Measurements from ENCODE around the gene C2orf76. TPM values are rescaled to one million over a fixed set of nuclear protein-coding genes. Genes with fewer than 3 reads are reported as not detected.

The C2orf76 gene
- total and polyA plus RNA-seq, 2 donors (not counting 1 experiment from before 2014, with no cell fraction given): 6.9 to 13.6 TPM

DNA sequence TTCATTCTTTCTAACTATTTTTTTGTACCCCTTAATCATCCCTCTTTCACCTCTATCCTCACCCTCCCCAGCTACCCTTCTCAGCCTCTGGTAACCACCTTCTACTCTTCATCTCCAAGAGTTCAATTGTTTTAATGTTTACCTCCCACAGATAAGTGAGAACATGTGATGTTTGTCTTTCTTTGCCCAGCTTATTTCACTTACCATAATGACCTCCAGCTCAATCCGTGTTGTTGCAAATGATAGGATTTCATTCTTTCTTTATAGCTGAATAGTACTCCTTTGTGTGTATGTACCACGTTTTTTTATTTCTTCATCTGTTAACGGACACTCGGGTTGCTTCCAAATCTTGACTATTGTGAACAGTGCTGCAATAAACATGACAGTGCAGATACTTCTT is 42.9 kb upstream of the C2orf76 start:
- peaks cover 2% of the 10 kb centered on the region for H3K4me1 Mint-ChIP-seq
- DNase-seq (no peak), ATAC-seq (ENCODE audit: low read depth) (no peak)
- Histone ChIP-seq H3K4me2 (replicated peaks; ENCODE audit: low read depth, low read length, poor library complexity, severe bottlenecking) (no peak overlapping the region), H3K4me3 (ENCODE audit: control extremely low read depth in 1 of 5, extremely low read depth in 1 of 5, insufficient read depth in 1 of 5, low read depth in 2 of 5, low read length in 4 of 5) (no peak overlapping the region), H2AFZ (ENCODE audit: insufficient read depth, low read depth, low read length, poor library complexity, severe bottlenecking) (no peak overlapping the region), H3K79me2 (ENCODE audit: control insufficient read depth, insufficient read depth, low read length) (no peaks in the 10 kb centered on the region), H4K20me1 (ENCODE audit: control insufficient read depth, insufficient read depth, low read length, poor library complexity, severe bottlenecking) (no peaks in the 10 kb centered on the region), H3K9ac (ENCODE audit: low read length) (no peak overlapping the region), H3K27ac (ENCODE audit: low read length in 2 of 2) (no peak overlapping the region), H3K4me1 (ENCODE audit: control insufficient read depth in 2 of 2, insufficient read depth in 2 of 2, low read length in 2 of 2) (no peaks in the 10 kb centered on the region), H3K9me3 (ENCODE audit: control extremely low read depth in 1 of 3, control insufficient read depth in 2 of 3, insufficient read depth in 1 of 3, low read length in 2 of 3) (peaks cover 0 to 3% (median 0%) of the 10 kb centered on the region in 3 donors), H3K36me3 (replicated peaks in 1 of 2; ENCODE audit: control extremely low read depth in 1 of 2, control insufficient read depth in 1 of 2, extremely low read depth in 1 of 2, insufficient read depth in 2 of 2, low read length in 1 of 2) (no peaks in the 10 kb centered on the region), H3K27me3 (replicated peaks in 1 of 4; ENCODE audit: control extremely low read depth in 1 of 4, control insufficient read depth in 3 of 4, insufficient read depth in 4 of 4, low read length in 3 of 4) (no peaks in the 10 kb centered on the region)
- intact Hi-C loops (cut with micrococcal nuclease): loop anchor here (5.0 kb wide), 1 partner anchor 1273 kb away; no protein-coding TSS in a partner anchor
- H3K27ac Mint-ChIP-seq: no peak overlapping the region
- CTCF ChIA-PET: interaction anchor here (1.0 to 4.0 kb wide), 4 partner anchors 10 to 250 kb away, joined by 3 to 41 read pairs (median 6); no protein-coding TSS in a partner anchor
- POLR2A ChIA-PET: no interaction called here
- H3K9me3 Mint-ChIP-seq (ENCODE audit: insufficient read depth): no peaks in the 10 kb centered on the region
- no peak for TF ChIP-seq EZH2 (IDR thresholded peaks at IDR 0.05; ENCODE audit: borderline replicate concordance, insufficient read depth, low read depth, low read length, poor library complexity, severe bottlenecking)
- TF ChIP-seq, protein P1, sequence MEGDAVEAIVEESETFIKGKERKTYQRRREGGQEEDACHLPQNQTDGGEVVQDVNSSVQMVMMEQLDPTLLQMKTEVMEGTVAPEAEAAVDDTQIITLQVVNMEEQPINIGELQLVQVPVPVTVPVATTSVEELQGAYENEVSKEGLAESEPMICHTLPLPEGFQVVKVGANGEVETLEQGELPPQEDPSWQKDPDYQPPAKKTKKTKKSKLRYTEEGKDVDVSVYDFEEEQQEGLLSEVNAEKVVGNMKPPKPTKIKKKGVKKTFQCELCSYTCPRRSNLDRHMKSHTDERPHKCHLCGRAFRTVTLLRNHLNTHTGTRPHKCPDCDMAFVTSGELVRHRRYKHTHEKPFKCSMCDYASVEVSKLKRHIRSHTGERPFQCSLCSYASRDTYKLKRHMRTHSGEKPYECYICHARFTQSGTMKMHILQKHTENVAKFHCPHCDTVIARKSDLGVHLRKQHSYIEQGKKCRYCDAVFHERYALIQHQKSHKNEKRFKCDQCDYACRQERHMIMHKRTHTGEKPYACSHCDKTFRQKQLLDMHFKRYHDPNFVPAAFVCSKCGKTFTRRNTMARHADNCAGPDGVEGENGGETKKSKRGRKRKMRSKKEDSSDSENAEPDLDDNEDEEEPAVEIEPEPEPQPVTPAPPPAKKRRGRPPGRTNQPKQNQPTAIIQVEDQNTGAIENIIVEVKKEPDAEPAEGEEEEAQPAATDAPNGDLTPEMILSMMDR (IDR thresholded peaks at IDR 0.05): no peak
- peaks cover 21% of the 10 kb centered on the region for H3K27me3 Mint-ChIP-seq
- 77% methylated on average over 3 of the region's 4 CpGs for WGBS (ENCODE audit: insufficient coverage)
- no peak overlapping the region for H3K4me3 Mint-ChIP-seq

DNA sequence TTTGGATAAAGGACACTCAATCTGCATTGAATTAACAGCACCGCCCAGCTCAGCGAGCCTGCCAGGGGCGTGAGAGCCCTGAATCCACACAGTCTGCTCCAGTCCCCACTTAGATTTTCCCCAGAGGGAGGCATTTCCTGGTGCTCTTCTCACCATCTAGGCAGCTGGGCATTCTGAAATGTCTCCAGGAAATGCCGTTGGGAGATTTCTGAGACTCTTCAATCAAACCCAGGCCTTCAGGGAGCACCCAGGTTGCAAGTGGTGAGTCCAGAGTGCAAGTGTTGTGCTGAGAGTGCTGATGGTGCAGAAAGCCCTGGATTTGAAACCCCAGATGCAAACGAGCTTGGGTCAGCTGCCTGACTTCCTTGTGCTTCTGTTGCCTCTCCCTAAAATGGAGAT is 41.6 kb upstream of the C2orf76 start:
- H3K9me3 ChIP-seq (ENCODE audit: control extremely low read depth in 1 of 3, control insufficient read depth in 2 of 3, insufficient read depth in 1 of 3, low read length in 2 of 3): peaks cover 0 to 3% (median 0%) of the 10 kb centered on the region in 3 donors
- intact Hi-C loops (cut with micrococcal nuclease): loop anchor here (5.0 kb wide), 1 partner anchor 1274 kb away; no protein-coding TSS in a partner anchor
- ChIA-PET CTCF (interaction anchor here (0.7 to 4.0 kb wide), 6 partner anchors 9 to 702 kb away, joined by 3 to 41 read pairs (median 3); no protein-coding TSS in a partner anchor), POLR2A (no interaction called here)
- DNase-seq (no peak), ATAC-seq (ENCODE audit: low read depth) (no peak)
- H4K20me1 ChIP-seq (ENCODE audit: control insufficient read depth, insufficient read depth, low read length, poor library complexity, severe bottlenecking): no peaks in the 10 kb centered on the region
- H3K36me3 ChIP-seq (replicated peaks in 1 of 2; ENCODE audit: control extremely low read depth in 1 of 2, control insufficient read depth in 1 of 2, extremely low read depth in 1 of 2, insufficient read depth in 2 of 2, low read length in 1 of 2): no peaks in the 10 kb centered on the region
- TF ChIP-seq EZH2 (IDR thresholded peaks at IDR 0.05; ENCODE audit: borderline replicate concordance, insufficient read depth, low read depth, low read length, poor library complexity, severe bottlenecking): no peak
- TF ChIP-seq, protein P1 (IDR thresholded peaks at IDR 0.05): no peak
- Mint-ChIP-seq H3K27ac (no peak overlapping the region), H3K9me3 (ENCODE audit: insufficient read depth) (no peaks in the 10 kb centered on the region), H3K4me1 (no peaks in the 10 kb centered on the region), H3K4me3 (no peak overlapping the region), H3K27me3 (peaks cover 16% of the 10 kb centered on the region)
- H3K9ac ChIP-seq (ENCODE audit: low read length): no peak overlapping the region
- no peak overlapping the region for H3K4me2 ChIP-seq (replicated peaks; ENCODE audit: low read depth, low read length, poor library complexity, severe bottlenecking)
- no peak overlapping the region for H3K4me3 ChIP-seq (ENCODE audit: control extremely low read depth in 1 of 5, extremely low read depth in 1 of 5, insufficient read depth in 1 of 5, low read depth in 2 of 5, low read length in 4 of 5)
- no peaks in the 10 kb centered on the region for H3K79me2 ChIP-seq (ENCODE audit: control insufficient read depth, insufficient read depth, low read length)
- H2AFZ ChIP-seq (ENCODE audit: insufficient read depth, low read depth, low read length, poor library complexity, severe bottlenecking): no peak overlapping the region
- peaks cover 0 to under 1% (median 0%) of the 10 kb centered on the region in 4 experiments for H3K27me3 ChIP-seq (replicated peaks in 1 of 4; ENCODE audit: control extremely low read depth in 1 of 4, control insufficient read depth in 3 of 4, insufficient read depth in 4 of 4, low read length in 3 of 4)
- H3K27ac ChIP-seq (ENCODE audit: low read length in 2 of 2): no peak overlapping the region
- WGBS (ENCODE audit: insufficient coverage): 62% methylated on average over 5 of the region's 5 CpGs
- no peaks in the 10 kb centered on the region for H3K4me1 ChIP-seq (ENCODE audit: control insufficient read depth in 2 of 2, insufficient read depth in 2 of 2, low read length in 2 of 2)
